NB4 (cell line): ENCODE results near the gene MAPRE2.

Experiments used
- POLR2A ChIP-seq: IDR thresholded peaks from 2 replicates; pipeline ENCODE4 v1.6.1; 2011; ENCODE audit warnings: mild to moderate bottlenecking; ENCODE audit not compliant: insufficient read length; ENCODE audit errors: extremely low read depth
- TF ChIP-seq, protein P1 (sequence below): IDR thresholded peaks from one replicate; pipeline ENCODE4 v1.5.1; 2012; ENCODE audit warnings: low read depth, low read length
- TF ChIP-seq, protein P2 (sequence below): IDR thresholded peaks from 2 replicates; pipeline ENCODE4 v1.6.1; 2011; ENCODE audit warnings: low read depth, low read length

DNA sequence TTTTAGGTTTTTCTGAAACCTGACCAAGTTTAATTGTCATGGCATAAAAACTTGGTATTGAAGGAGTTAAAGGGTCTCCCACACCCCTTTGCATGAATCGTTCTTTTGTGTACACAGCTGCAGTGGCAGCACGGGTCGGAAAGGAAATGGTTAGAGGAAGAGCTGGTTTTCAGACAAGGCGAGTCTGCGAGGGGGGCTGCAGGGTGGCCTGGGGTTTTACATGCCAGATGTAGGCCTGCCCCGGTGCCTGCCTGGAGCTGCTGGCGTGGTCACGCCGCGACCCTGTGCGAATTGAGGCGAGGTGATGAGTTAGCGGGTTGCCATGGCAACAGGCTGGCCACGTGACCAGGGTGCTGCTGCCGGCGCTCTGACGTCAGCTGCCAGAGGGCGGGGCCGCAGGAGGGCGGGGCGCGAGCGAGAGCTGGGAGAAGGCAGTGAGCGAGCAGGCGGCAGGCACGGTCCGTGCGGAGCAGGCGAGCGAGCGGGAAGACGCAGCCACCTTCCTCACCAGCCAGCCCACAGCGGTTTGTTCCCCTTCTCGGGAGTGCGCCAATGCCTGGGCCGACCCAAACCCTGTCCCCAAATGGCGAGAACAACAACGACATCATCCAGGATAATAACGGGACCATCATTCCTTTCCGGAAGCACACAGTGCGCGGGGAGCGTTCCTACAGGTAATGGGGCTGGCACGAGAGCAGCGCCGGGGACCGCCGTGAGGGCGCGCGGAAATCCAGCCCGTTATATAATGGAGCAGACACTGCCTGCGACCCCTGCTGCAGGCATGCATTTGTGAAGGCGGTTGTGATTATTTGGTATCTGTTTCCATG is at the start of gene MAPRE2:
- TF ChIP-seq, protein P1, sequence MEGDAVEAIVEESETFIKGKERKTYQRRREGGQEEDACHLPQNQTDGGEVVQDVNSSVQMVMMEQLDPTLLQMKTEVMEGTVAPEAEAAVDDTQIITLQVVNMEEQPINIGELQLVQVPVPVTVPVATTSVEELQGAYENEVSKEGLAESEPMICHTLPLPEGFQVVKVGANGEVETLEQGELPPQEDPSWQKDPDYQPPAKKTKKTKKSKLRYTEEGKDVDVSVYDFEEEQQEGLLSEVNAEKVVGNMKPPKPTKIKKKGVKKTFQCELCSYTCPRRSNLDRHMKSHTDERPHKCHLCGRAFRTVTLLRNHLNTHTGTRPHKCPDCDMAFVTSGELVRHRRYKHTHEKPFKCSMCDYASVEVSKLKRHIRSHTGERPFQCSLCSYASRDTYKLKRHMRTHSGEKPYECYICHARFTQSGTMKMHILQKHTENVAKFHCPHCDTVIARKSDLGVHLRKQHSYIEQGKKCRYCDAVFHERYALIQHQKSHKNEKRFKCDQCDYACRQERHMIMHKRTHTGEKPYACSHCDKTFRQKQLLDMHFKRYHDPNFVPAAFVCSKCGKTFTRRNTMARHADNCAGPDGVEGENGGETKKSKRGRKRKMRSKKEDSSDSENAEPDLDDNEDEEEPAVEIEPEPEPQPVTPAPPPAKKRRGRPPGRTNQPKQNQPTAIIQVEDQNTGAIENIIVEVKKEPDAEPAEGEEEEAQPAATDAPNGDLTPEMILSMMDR = no peak
- TF ChIP-seq POLR2A = peak; percentile 78
- TF ChIP-seq, protein P2, sequence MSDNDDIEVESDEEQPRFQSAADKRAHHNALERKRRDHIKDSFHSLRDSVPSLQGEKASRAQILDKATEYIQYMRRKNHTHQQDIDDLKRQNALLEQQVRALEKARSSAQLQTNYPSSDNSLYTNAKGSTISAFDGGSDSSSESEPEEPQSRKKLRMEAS = peak; percentile 95
